K562 (cell line): ENCODE results near the gene GTF2A1L. TPM values are rescaled to one million over a fixed set of nuclear protein-coding genes. Genes with fewer than 3 reads are reported as not detected.

Source experiments
- ATAC-seq: fragments of 200-7000 bp; cut with Tn5 transposase; 3 replicates; pipeline ENCODE4 v1.9.1; 2020; ENCODE audit warnings: moderate library complexity
- BruUV-seq: library from RNA; stranded (reverse); fragments of 400-500 nt; replicated peaks from 2 replicates; lab custom pipeline; 2021; lab: Mats Ljungman, UMichigan
- CTCF ChIA-PET: fragments of 300-600 bp; formaldehyde crosslinking; extraction: SDS; loops from one replicate; lab custom pipeline; 2021; ENCODE audit warnings: low intra/inter-chr PET ratio; lab: Yijun Ruan, JAX
- POLR2A ChIA-PET: fragments of 300-600, 350-650 bp; sonication (Branson Sonifier 250); formaldehyde crosslinking; extraction: SDS; loops from one replicate; lab custom pipeline; 2021; ENCODE audit warnings: antibody characterized with exemption, inconsistent platforms; lab: Yijun Ruan, JAX
- DNase-seq, 4 experiments: peaks; one replicate each; pipeline versions ENCODE4 v3.0.0 to v3.0.0-alpha.2; 2011 to 2018; ENCODE audit warnings: low spot score in 3 of 4, mixed read lengths in 3 of 4; ENCODE audit errors: extremely low read depth in 1 of 4
- FAIRE-seq: peaks from 2 replicates; lab custom pipeline; 2011; peaks lifted over from hg19 to GRCh38; lab: Jason Lieb, UNC
- H2AFZ ChIP-seq: 2 replicates; pipeline ENCODE4 v1.6.0; 2011; ENCODE audit warnings: low read depth, low read length, control low read depth, inconsistent platforms
- H3K27ac ChIP-seq: fragments of 200-600 bp; 3 replicates; pipeline ENCODE4 v1.8.0; 2011; ENCODE audit warnings: low read depth, mild to moderate bottlenecking, control low read depth, inconsistent platforms, low read length, moderate library complexity, mixed read lengths; ENCODE audit errors: extremely low read depth
- H3K27me3 ChIP-seq, 2 experiments: fragments of 300-600 bp in 1 of 2; 2 replicates in 1 of 2; 3 replicates in 1 of 2; pipeline versions ENCODE4 v1.6.0 to v1.8.0; 2011; ENCODE audit warnings: inconsistent platforms in 2 of 2, low read length in 2 of 2, mild to moderate bottlenecking in 1 of 2, mixed read lengths in 1 of 2, moderate library complexity in 1 of 2; ENCODE audit not compliant: control insufficient read depth in 2 of 2, insufficient read depth in 2 of 2
- H3K36me3 ChIP-seq: fragments of 300-600 bp; 3 replicates; pipeline ENCODE4 v1.8.0; 2011; ENCODE audit warnings: mild to moderate bottlenecking, low read length, inconsistent platforms; ENCODE audit not compliant: control insufficient read depth, insufficient read depth
- H3K4me1 ChIP-seq, 2 experiments: fragments of 200-600 bp in 1 of 2; replicated peaks in 1 of 2; 2 replicates in 1 of 2; 3 replicates in 1 of 2; pipeline versions ENCODE4 v1.5.1 to v1.8.0; 2011; ENCODE audit warnings: inconsistent platforms in 2 of 2, low read length in 2 of 2, mild to moderate bottlenecking in 1 of 2, mixed read lengths in 1 of 2, moderate library complexity in 1 of 2; ENCODE audit not compliant: control insufficient read depth in 2 of 2, insufficient read depth in 2 of 2
- H3K4me2 ChIP-seq: 2 replicates; pipeline ENCODE4 v1.6.1; 2011; ENCODE audit warnings: low read length, control low read depth, inconsistent platforms, mixed read lengths; ENCODE audit not compliant: insufficient read depth
- H3K4me3 ChIP-seq: fragments of 200-600 bp; sonication (generic), shearing (Covaris generic); 2 replicates; pipeline ENCODE4 v1.5.1; 2016; ENCODE audit warnings: control low read depth, inconsistent platforms
- H3K79me2 ChIP-seq: fragments of 200-600 bp; 3 replicates; pipeline ENCODE4 v1.8.0; 2011; ENCODE audit warnings: low read length, inconsistent platforms; ENCODE audit not compliant: control insufficient read depth, insufficient read depth
- H3K9ac ChIP-seq, 2 experiments: 2 replicates each; pipeline versions ENCODE4 v1.6.0 to v1.6.1; 2011; ENCODE audit warnings: low read depth in 2 of 2, low read length in 2 of 2, control low read depth in 1 of 2, inconsistent platforms in 1 of 2, mild to moderate bottlenecking in 1 of 2, mixed read lengths in 1 of 2; ENCODE audit not compliant: insufficient read depth in 1 of 2
- H3K9me1 ChIP-seq: one replicate; pipeline ENCODE4 v1.6.0; 2011; ENCODE audit warnings: inconsistent platforms, mild to moderate bottlenecking, low read length, moderate library complexity; ENCODE audit not compliant: control insufficient read depth, insufficient read depth
- H3K9me3 ChIP-seq: replicated peaks from 2 replicates; pipeline ENCODE4 v1.5.1; 2011; ENCODE audit warnings: low read depth, low read length, inconsistent platforms; ENCODE audit not compliant: control insufficient read depth, insufficient read depth
- H4K20me1 ChIP-seq: replicated peaks from 2 replicates; pipeline ENCODE4 v1.6.1; 2011; ENCODE audit warnings: low read length, inconsistent platforms, mixed read lengths; ENCODE audit not compliant: control insufficient read depth, insufficient read depth
- ELF2 ChIP-seq: fragments of 250-450 bp; sonication (Bioruptor Pico); IDR thresholded peaks from 2 replicates; pipeline ENCODE4 v1.5.0; 2021; ENCODE audit warnings: mild to moderate bottlenecking
- HDAC2 ChIP-seq: fragments of 450-650 bp; IDR thresholded peaks from 2 replicates; pipeline ENCODE4 v1.6.1; 2016; ENCODE audit warnings: mild to moderate bottlenecking
- HNRNPL ChIP-seq: fragments of 200-400 bp; formaldehyde crosslinking; IDR thresholded peaks from 2 replicates; pipeline ENCODE4 v1.6.1; 2017; ENCODE audit warnings: low read depth, mild to moderate bottlenecking, low read length
- POU5F1 ChIP-seq: fragments of 150-350 bp; IDR thresholded peaks from 2 replicates; pipeline ENCODE4 v1.6.1; 2014; ENCODE audit warnings: borderline replicate concordance, low read length, low read depth, mild to moderate bottlenecking; ENCODE audit not compliant: partially characterized antibody
- PYGO2 ChIP-seq: fragments of 450-650 bp; IDR thresholded peaks from 2 replicates; pipeline ENCODE4 v1.6.1; 2016; ENCODE audit warnings: mild to moderate bottlenecking, missing genetic modification characterization, moderate library complexity, missing compliant biosample characterization
- TBP ChIP-seq: optimal IDR thresholded peaks from 2 replicates; pipeline ENCODE3; 2011; ENCODE audit warnings: low read depth, low read length, improper control_type of control experiment
- TSC22D4 ChIP-seq: fragments of 450-650 bp; IDR thresholded peaks from 2 replicates; pipeline ENCODE4 v1.6.1; 2016; ENCODE audit warnings: missing genetic modification characterization, missing biosample characterization, control low read depth
- ZFP36 ChIP-seq: fragments of 150-350 bp; IDR thresholded peaks from 2 replicates; pipeline ENCODE4 v1.6.1; 2018; ENCODE audit warnings: low read length, low read depth; ENCODE audit not compliant: partially characterized antibody
- ZNF282 ChIP-seq: sonication (generic); formaldehyde crosslinking; IDR thresholded peaks from 2 replicates; pipeline ENCODE4 v1.8.1; 2023; ENCODE audit warnings: missing genetic modification reagents
- WGBS: fragments of 100-300 bp; shearing (Covaris generic); methylation state at CpG from one replicate; pipeline ENCODE4 v1.1.6; 2016; ENCODE audit warnings: low coverage, mixed read lengths; ENCODE audit not compliant: insufficient coverage; ENCODE audit errors: missing lambda C conversion rate; 5-methylcytosine and 5-hydroxymethylcytosine counted together
- in situ Hi-C: fragments of 300-500 bp; cut with MboI; formaldehyde crosslinking; loops from 4 replicates; pipeline ENCODE4 v1.15.0; 2018; ENCODE audit warnings: inconsistent platforms, mixed read lengths
- intact Hi-C: fragments of 100-400 bp; cut with micrococcal nuclease; formaldehyde crosslinking; loops from 2 replicates; pipeline ENCODE4 v1.14.2; 2022
- polyA plus RNA-seq, 8 experiments: library from polyadenylated mRNA; depleted of rRNA in 4 of 8; stranded (reverse) in 5 of 8; unstranded in 3 of 8; fragments of >200 nt; fragmentation: Nextera tagmentation in 2 of 8; fragmentation: Illumina TruSeq in 1 of 8; extraction: Ambion mirVana in 2 of 8; extraction: Trizol in 1 of 8; gene quantifications; 2 replicates each; pipeline versions ENCODE4 v1.2.1 to v1.2.3, GENCODE V29; 2011 to 2014; ENCODE audit warnings: inconsistent platforms in 1 of 8, missing spikeins in 1 of 8
- total RNA-seq, 7 experiments: library from RNA; depleted of rRNA in 6 of 7; stranded (reverse); fragments of >200 nt in 6 of 7; fragmentation: Illumina TruSeq in 2 of 7; extraction: Trizol in 2 of 7; gene quantifications; 2 replicates each; pipeline versions ENCODE4 v1.2.1 to v1.2.3, GENCODE V29; 2011 to 2021; ENCODE audit warnings: low replicate concordance in 1 of 7
- TF ChIP-seq, protein P1 (sequence below), 3 experiments: fragments of 200-800 bp in 1 of 3; fragments of 250-450 bp in 1 of 3; fragments of 450-650 bp in 1 of 3; sonication (Bioruptor Pico) in 1 of 3; sonication (Bioruptor generic) in 1 of 3; formaldehyde crosslinking in 1 of 3; IDR thresholded peaks; 2 replicates each; pipeline versions ENCODE4 v1.6.1 to v1.8.0; 2016 to 2022; ENCODE audit warnings: mild to moderate bottlenecking in 2 of 3, missing genetic modification characterization in 2 of 3, missing compliant biosample characterization in 1 of 3, moderate library complexity in 1 of 3
- TF ChIP-seq, protein P2 (sequence below), 2 experiments: fragments of 450-650 bp in 1 of 2; sonication (generic) in 1 of 2; formaldehyde crosslinking in 1 of 2; IDR thresholded peaks in 1 of 2; conservative IDR thresholded peaks in 1 of 2; 2 replicates each; pipeline versions ENCODE4 v1.6.1 to v1.8.1; 2016 to 2023; ENCODE audit warnings: mild to moderate bottlenecking in 2 of 2, moderate library complexity in 2 of 2, inconsistent platforms in 1 of 2, missing genetic modification reagents in 1 of 2
- TF ChIP-seq, protein P3 (sequence below): fragments of 250-450 bp; sonication (Bioruptor Pico); IDR thresholded peaks from 2 replicates; pipeline ENCODE4 v1.5.0; 2021; ENCODE audit warnings: mild to moderate bottlenecking, borderline replicate concordance

Gene GTF2A1L
- total and polyA plus RNA-seq, 9 of the 15 experiments (the other 6 are each of a cell fraction or from before 2014, with no cell fraction given): 0.05 to 0.35 (median 0.12) TPM; not detected in 5

DNA sequence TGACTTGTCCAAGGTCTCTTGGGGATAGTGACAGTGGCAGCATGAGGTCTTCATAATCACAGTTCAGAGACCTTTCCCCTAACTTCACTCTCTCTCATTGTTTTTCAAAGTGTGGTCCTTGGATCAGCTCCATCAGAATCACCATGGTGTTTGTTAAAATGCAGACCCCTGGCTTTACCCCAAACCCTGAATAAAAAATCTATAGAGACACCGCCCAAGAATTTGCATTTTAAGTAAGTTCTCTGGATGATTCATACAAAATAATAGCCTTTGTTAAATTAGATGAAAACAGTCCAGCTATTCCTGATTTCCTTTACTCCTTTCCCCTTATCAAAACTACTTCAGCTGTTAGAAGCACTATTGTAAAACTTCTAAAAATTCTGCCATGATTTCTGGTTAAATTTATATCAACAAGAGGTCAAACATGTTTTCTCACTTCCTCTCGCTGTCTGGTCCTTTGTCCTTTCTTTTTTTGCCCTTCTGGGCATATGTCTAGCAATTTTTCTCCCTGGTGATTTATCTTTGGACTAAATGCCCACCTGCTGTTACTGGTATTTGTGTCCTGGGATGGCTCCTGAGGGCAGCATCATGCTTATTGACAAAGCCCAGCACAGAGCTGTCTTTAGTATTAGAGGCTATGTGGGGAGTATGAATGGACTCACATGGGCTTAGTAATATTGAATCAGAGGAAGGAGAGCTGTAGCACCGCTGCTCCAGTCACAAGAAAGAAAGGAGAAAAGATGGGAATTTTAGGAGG lies 74.5 kb downstream of the GTF2A1L start:
- no peaks in the 10 kb centered on the region for H3K9me3 ChIP-seq
- ChIA-PET CTCF (no interaction called here), POLR2A (no interaction called here)
- no peak overlapping the region for H3K4me2 ChIP-seq
- no peak for FAIRE-seq
- H3K4me1 ChIP-seq: no peaks in the 10 kb centered on the region
- H2AFZ ChIP-seq: no peak overlapping the region
- peaks cover 0 to 5% of the 10 kb centered on the region in 2 experiments; a peak in 2 of 5 replicates for H3K27me3 ChIP-seq
- no peaks in the 10 kb centered on the region for H4K20me1 ChIP-seq
- H3K79me2 ChIP-seq: no peaks in the 10 kb centered on the region
- no peaks in the 10 kb centered on the region for H3K9me1 ChIP-seq
- DNase-seq: no peak
- H3K9ac ChIP-seq: no peak overlapping the region
- H3K27ac ChIP-seq: no peak overlapping the region
- in situ Hi-C loops (no loop called here), intact Hi-C loops (no loop called here)
- H3K36me3 ChIP-seq: no peaks in the 10 kb centered on the region
- no TSS peak for BruUV-seq
- no peak for ATAC-seq
- 4% methylated on average over 3 of the region's 3 CpGs for WGBS
- H3K4me3 ChIP-seq: no peak overlapping the region
- TF ChIP-seq ZNF282 (CRISPR knock-in tag) (no peak), HDAC2 (no peak), PYGO2 (tag) (no peak), ELF2 (CRISPR knock-in tag) (no peak), TBP (no peak), ZFP36 (no peak), HNRNPL (no peak), TSC22D4 (no peak), POU5F1 (no peak)
- TF ChIP-seq, protein P1, sequence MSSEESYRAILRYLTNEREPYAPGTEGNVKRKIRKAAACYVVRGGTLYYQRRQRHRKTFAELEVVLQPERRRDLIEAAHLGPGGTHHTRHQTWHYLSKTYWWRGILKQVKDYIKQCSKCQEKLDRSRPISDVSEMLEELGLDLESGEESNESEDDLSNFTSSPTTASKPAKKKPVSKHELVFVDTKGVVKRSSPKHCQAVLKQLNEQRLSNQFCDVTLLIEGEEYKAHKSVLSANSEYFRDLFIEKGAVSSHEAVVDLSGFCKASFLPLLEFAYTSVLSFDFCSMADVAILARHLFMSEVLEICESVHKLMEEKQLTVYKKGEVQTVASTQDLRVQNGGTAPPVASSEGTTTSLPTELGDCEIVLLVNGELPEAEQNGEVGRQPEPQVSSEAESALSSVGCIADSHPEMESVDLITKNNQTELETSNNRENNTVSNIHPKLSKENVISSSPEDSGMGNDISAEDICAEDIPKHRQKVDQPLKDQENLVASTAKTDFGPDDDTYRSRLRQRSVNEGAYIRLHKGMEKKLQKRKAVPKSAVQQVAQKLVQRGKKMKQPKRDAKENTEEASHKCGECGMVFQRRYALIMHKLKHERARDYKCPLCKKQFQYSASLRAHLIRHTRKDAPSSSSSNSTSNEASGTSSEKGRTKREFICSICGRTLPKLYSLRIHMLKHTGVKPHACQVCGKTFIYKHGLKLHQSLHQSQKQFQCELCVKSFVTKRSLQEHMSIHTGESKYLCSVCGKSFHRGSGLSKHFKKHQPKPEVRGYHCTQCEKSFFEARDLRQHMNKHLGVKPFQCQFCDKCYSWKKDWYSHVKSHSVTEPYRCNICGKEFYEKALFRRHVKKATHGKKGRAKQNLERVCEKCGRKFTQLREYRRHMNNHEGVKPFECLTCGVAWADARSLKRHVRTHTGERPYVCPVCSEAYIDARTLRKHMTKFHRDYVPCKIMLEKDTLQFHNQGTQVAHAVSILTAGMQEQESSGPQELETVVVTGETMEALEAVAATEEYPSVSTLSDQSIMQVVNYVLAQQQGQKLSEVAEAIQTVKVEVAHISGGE (CRISPR knock-in tag; IDR thresholded peaks at IDR 0.05): no peak
- TF ChIP-seq, protein P2, sequence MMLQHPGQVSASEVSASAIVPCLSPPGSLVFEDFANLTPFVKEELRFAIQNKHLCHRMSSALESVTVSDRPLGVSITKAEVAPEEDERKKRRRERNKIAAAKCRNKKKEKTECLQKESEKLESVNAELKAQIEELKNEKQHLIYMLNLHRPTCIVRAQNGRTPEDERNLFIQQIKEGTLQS (IDR thresholded peaks at IDR 0.05): no peak
- TF ChIP-seq, protein P2 (CRISPR knock-in tag; conservative IDR thresholded peaks at IDR 0.05): no peak
- TF ChIP-seq, protein P3, sequence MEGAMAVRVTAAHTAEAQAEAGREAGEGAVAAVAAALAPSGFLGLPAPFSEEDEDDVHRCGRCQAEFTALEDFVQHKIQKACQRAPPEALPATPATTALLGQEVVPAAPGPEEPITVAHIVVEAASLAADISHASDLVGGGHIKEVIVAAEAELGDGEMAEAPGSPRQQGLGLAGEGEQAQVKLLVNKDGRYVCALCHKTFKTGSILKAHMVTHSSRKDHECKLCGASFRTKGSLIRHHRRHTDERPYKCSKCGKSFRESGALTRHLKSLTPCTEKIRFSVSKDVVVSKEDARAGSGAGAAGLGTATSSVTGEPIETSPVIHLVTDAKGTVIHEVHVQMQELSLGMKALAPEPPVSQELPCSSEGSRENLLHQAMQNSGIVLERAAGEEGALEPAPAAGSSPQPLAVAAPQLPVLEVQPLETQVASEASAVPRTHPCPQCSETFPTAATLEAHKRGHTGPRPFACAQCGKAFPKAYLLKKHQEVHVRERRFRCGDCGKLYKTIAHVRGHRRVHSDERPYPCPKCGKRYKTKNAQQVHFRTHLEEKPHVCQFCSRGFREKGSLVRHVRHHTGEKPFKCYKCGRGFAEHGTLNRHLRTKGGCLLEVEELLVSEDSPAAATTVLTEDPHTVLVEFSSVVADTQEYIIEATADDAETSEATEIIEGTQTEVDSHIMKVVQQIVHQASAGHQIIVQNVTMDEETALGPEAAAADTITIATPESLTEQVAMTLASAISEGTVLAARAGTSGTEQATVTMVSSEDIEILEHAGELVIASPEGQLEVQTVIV: no peak
